HG02642 (cell line): ENCODE results near the gene CACNA1I.

Experiments used
- ATAC-seq: cut with Tn5 transposase; IDR thresholded peaks from one replicate; pipeline ENCODE4 v1.9.1; 2021; ENCODE audit warnings: mild to moderate bottlenecking; ENCODE audit not compliant: unreplicated experiment, poor library complexity

Gene CACNA1I

GRCh38 chr22:39712751-39713525, 142.4 kb downstream of the CACNA1I start:
- no peak for ATAC-seq

GRCh38 chr22:39713799-39714290, 143.3 kb downstream of the CACNA1I start:
- ATAC-seq = no peak

GRCh38 chr22:39714321-39714720, 143.8 kb downstream of the CACNA1I start:
- ATAC-seq = no peak

- no peak for ATAC-seq
These were observed 145.4 kb downstream of the CACNA1I start for GRCh38 chr22:39715778-39716495.

GRCh38 chr22:39716534-39716933, 146.0 kb downstream of the CACNA1I start:
- no peak for ATAC-seq

- ATAC-seq = no peak
These were observed 146.5 kb downstream of the CACNA1I start for GRCh38 chr22:39717099-39717498.

GRCh38 chr22:39718206-39718605, 147.7 kb downstream of the CACNA1I start:
- ATAC-seq = no peak

GRCh38 chr22:39718921-39719475, 148.4 kb downstream of the CACNA1I start:
- ATAC-seq = no peak

GRCh38 chr22:39719559-39720450, 149.3 kb downstream of the CACNA1I start:
- no peak for ATAC-seq

GRCh38 chr22:39721206-39722031, 150.9 kb downstream of the CACNA1I start:
- ATAC-seq = no peak

GRCh38 chr22:39722032-39722325, 151.4 kb downstream of the CACNA1I start:
- ATAC-seq = no peak

- no peak for ATAC-seq
These were observed 151.9 kb downstream of the CACNA1I start for GRCh38 chr22:39722501-39722900.

- no peak for ATAC-seq
These were observed 152.9 kb downstream of the CACNA1I start for GRCh38 chr22:39723463-39723862.

GRCh38 chr22:39723899-39724351, 153.4 kb downstream of the CACNA1I start:
- no peak for ATAC-seq

GRCh38 chr22:39724390-39724789, 153.8 kb downstream of the CACNA1I start:
- ATAC-seq = no peak

GRCh38 chr22:39724857-39725256, 154.3 kb downstream of the CACNA1I start:
- no peak for ATAC-seq

- no peak for ATAC-seq
These were observed 154.9 kb downstream of the CACNA1I start for GRCh38 chr22:39725351-39726035.

GRCh38 chr22:39727541-39727940, 157.0 kb downstream of the CACNA1I start:
- ATAC-seq = no peak
